ENCODE data around the gene NLRP13.

DNA sequence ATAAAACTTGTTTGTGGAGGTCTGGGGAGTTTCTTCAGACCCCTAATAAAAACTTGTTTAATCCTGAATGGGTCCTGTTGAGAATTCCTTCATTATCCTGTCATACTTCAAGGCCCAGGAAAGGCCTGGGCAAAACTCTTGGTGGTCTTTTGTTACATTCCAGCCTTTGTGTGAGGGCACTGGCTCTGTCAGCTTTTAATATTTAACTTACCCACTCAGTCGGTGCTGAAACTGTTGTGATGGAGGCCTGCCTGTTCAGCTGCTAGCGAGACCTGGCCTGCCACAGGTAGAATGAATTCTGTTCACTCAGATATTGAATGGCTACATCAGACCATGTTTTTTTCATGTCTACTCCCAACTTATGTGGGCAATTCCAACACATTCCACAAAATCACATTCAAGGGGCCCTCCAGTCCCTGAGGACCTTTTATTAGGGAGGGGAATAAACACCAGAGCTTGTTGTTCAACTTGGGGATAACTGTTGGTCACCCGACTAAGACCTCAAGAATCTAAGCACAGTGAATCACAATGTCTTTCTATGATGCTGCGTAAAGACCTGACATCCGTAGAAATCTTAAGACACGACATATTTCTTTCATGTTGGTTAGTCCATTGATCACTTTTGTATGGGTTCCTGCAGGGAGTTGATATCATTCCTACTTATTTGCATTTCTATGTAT lies 28.0 kb upstream of the NLRP13 start:
- TF ChIP-seq EZH2 (IDR thresholded peaks at IDR 0.05; ENCODE audit: insufficient read depth, poor library complexity, severe bottlenecking) = no peak
- TF ChIP-seq EZH2phosphoT487 (IDR thresholded peaks at IDR 0.05; ENCODE audit: insufficient read depth, low read depth) = no peak

All from GM23248 (cell line).